ENCODE measurements around the gene KCTD11. TPM values are rescaled to one million over a fixed set of nuclear protein-coding genes. Genes with fewer than 3 reads are reported as not detected.

The KCTD11 gene
- total RNA-seq, 4 donors from 2014 or later: 6.6 to 20.4 (median 18.7) TPM

DNA sequence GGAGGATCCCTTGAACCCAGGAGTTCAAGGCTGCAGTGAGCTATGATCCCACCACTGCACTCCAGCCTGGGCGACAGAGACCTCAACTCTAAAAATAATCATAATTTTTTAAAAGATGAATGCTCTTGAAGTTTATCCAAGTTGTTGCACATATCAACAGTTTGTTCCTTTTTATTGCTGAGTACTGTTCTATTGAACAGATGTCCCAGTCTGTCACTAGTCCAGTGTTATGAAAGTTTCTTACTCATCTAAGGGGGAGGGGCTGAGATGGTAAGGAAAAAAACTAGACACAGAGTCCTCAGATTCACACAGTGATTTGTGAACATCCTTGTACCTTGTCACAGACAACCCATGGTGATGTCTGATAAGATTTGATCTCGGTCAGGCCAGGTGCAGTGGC, 11.8 kb upstream of the KCTD11 start:
- Histone ChIP-seq H3K9me3 (no peaks in the 10 kb centered on the region), H3K27ac (no peak overlapping the region), H3K4me3 (replicated peaks in 1 of 3) (no peak overlapping the region), H3K27me3 (no peaks in the 10 kb centered on the region), H3K36me3 (no peaks in the 10 kb centered on the region), H3K4me1 (no peaks in the 10 kb centered on the region)
- intact Hi-C loops (cut with DNase I): no loop called here
- DNase-seq: no peak
- TF ChIP-seq, protein P1, sequence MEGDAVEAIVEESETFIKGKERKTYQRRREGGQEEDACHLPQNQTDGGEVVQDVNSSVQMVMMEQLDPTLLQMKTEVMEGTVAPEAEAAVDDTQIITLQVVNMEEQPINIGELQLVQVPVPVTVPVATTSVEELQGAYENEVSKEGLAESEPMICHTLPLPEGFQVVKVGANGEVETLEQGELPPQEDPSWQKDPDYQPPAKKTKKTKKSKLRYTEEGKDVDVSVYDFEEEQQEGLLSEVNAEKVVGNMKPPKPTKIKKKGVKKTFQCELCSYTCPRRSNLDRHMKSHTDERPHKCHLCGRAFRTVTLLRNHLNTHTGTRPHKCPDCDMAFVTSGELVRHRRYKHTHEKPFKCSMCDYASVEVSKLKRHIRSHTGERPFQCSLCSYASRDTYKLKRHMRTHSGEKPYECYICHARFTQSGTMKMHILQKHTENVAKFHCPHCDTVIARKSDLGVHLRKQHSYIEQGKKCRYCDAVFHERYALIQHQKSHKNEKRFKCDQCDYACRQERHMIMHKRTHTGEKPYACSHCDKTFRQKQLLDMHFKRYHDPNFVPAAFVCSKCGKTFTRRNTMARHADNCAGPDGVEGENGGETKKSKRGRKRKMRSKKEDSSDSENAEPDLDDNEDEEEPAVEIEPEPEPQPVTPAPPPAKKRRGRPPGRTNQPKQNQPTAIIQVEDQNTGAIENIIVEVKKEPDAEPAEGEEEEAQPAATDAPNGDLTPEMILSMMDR (IDR thresholded peaks at IDR 0.05): no peak
- TF ChIP-seq POLR2A (IDR thresholded peaks at IDR 0.05): no peak
- WGBS, 2 donors: 89 to 90% methylated on average over 2 of the region's 2 CpGs

DNA sequence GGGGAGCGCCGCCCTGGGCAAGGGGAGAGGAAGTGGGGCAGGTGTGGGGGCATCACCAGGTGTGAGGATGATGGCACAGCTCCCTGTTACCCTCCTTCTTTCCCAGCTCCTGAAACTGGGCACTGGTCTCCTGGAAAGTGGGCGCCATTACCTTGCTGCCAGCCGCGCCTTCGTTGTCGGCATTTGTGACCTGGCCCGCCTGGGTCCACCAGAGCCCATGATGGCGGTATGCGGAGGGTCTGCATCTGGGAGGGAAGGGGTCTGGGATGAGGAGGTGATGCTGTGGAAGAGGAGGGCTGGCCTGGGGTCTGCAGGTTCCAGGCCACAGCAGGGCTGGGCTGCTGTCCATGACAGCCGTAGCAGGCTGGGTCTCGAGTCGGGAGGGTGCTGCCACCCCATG, 10.1 kb upstream of the KCTD11 start:
- H3K36me3 ChIP-seq: no peaks in the 10 kb centered on the region
- DNase-seq: no peak
- WGBS, 2 donors: 92 to 97% methylated on average over 5 to 11 of the region's 13 CpGs
- H3K27me3 ChIP-seq: no peaks in the 10 kb centered on the region
- intact Hi-C loops (cut with DNase I): no loop called here
- TF ChIP-seq, protein P1 (IDR thresholded peaks at IDR 0.05): no peak
- TF ChIP-seq POLR2A (IDR thresholded peaks at IDR 0.05): no peak
- H3K4me3 ChIP-seq (replicated peaks in 1 of 3): no peak overlapping the region
- H3K4me1 ChIP-seq: no peaks in the 10 kb centered on the region
- no peak overlapping the region for H3K27ac ChIP-seq
- H3K9me3 ChIP-seq: no peaks in the 10 kb centered on the region

DNA sequence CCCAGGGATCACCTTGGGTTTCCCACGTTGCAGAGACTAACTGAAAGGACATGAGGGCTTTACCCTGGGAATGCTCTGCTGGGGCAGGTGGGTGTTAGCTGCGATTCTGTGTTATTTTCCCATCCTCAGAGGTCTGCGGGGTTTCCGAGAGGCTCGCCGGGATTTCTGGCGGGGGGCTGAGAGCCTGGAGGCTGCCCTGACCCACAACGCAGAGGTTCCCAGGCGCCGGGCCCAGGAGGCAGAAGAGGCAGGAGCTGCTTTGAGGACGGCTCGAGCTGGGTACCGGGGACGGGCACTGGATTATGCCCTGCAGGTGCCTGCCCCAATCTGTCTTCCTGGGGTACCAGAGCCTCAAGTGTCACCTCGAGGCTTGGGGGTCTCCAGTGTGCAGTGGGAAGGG, 8.7 kb upstream of the KCTD11 start:
- Histone ChIP-seq H3K4me3 (replicated peaks in 1 of 3) (no peak overlapping the region), H3K36me3 (no peaks in the 10 kb centered on the region), H3K4me1 (no peaks in the 10 kb centered on the region), H3K27ac (no peak overlapping the region), H3K27me3 (no peaks in the 10 kb centered on the region), H3K9me3 (no peaks in the 10 kb centered on the region)
- intact Hi-C loops (cut with DNase I): no loop called here
- no peak for DNase-seq
- TF ChIP-seq, protein P1 (IDR thresholded peaks at IDR 0.05): no peak
- TF ChIP-seq POLR2A (IDR thresholded peaks at IDR 0.05): no peak
- WGBS, 2 donors: 65 to 82% methylated on average over 5 to 15 of the region's 15 CpGs

DNA sequence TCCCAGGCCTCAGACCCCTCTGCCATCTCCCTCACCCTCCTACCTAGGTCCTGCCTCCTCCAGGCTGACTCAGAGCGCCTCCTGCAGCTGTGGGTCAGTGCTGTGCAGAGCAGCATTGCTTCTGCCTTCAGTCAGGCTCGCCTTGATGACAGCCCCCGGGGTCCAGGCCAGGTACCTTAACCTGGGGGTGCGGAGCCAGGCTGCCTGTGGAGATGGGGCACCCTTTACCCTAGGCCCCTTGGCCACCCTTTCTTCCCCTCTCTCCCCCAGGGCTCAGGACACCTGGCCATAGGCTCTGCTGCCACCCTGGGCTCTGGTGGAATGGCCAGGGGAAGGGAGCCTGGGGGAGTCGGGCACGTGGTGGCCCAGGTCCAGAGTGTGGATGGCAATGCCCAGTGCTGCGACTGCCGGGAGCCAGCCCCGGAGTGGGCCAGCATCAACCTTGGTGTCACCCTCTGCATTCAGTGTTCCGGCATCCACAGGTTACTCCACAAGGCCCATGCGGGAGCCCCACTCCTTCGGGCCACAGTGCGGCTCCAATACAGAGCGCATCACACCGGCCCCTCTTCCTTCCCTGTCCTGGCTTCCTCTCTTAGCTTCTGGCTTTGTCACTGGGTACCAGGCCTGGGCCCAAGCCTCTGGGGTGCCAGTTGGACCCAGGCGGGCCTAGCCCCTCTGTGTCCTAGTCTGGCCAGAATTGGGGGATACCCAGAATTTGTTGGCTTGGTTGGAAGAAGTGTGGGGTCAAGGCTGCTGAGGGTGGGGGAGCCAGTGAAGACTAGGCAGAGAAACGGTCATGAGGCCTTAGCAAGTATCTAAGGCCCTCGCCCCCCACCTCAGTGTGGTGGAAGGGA, 5.0 kb upstream of the KCTD11 start:
- Histone ChIP-seq H3K4me1 (peaks cover 14 to 19% of the 10 kb centered on the region in 2 donors), H3K4me3 (replicated peaks in 1 of 3) (no peak overlapping the region), H3K27me3 (no peaks in the 10 kb centered on the region), H3K9me3 (no peaks in the 10 kb centered on the region), H3K27ac (no peak overlapping the region), H3K36me3 (no peaks in the 10 kb centered on the region)
- DNase-seq: no peak
- TF ChIP-seq POLR2A (IDR thresholded peaks at IDR 0.05): no peak
- TF ChIP-seq, protein P1 (IDR thresholded peaks at IDR 0.05): no peak
- 71 to 84% methylated on average over 13 to 18 of the region's 18 CpGs for WGBS, 2 donors
- intact Hi-C loops (cut with DNase I): no loop called here

All from thyroid gland (tissue), 4 donors.